HEK293 (cell line): ENCODE measurements around the gene CLCF1.

Experiments used
- CTCF ChIA-PET: fragments of 350-600 bp; formaldehyde crosslinking; extraction: SDS; loops from one replicate; lab custom pipeline; 2021; ENCODE audit warnings: antibody characterized with exemption; lab: Yijun Ruan, JAX
- POLR2A ChIA-PET: fragments of 300-600 bp; formaldehyde crosslinking; extraction: SDS; loops from one replicate; lab custom pipeline; 2020; ENCODE audit warnings: antibody characterized with exemption, inconsistent platforms; lab: Yijun Ruan, JAX
- H3K27ac ChIP-seq: fragments of 200-500 bp; sonication (Bioruptor generic); 2 replicates; pipeline ENCODE4 v1.5.1; 2014; ENCODE audit warnings: low read depth, low read length, control low read depth, inconsistent platforms; ENCODE audit errors: extremely low read depth
- H3K36me3 ChIP-seq, 2 experiments: fragments of 200-500 bp in 1 of 2; sonication (Bioruptor generic) in 1 of 2; 1 replicate in 1 of 2; 2 replicates in 1 of 2; pipeline ENCODE4 v1.5.1; 2014 to 2017; ENCODE audit warnings: inconsistent platforms in 2 of 2, low read length in 2 of 2; ENCODE audit not compliant: control insufficient read depth in 2 of 2, insufficient read depth in 1 of 2
- H3K4me1 ChIP-seq: fragments of 200-500 bp; sonication (Bioruptor generic); 2 replicates; pipeline ENCODE4 v1.5.1; 2014; ENCODE audit warnings: mild to moderate bottlenecking, low read length, inconsistent platforms; ENCODE audit not compliant: control insufficient read depth, insufficient read depth
- H3K4me3 ChIP-seq: 2 replicates; pipeline ENCODE4 v1.5.1; 2011; ENCODE audit warnings: low read depth, mild to moderate bottlenecking, control low read depth, low read length, moderate library complexity
- H3K9me3 ChIP-seq: fragments of 200-500 bp; sonication (Bioruptor generic); 2 replicates; pipeline ENCODE4 v1.5.1; 2014; ENCODE audit warnings: low read depth, low read length, inconsistent platforms; ENCODE audit not compliant: control insufficient read depth, insufficient read depth
- EGR2 ChIP-seq: fragments of 450-650 bp; formaldehyde crosslinking; IDR thresholded peaks from 2 replicates; pipeline ENCODE4 v1.5.1; 2016; ENCODE audit warnings: low read depth, missing biosample characterization, missing genetic modification characterization
- GLI2 ChIP-seq: fragments of 450-650 bp; formaldehyde crosslinking; IDR thresholded peaks from 2 replicates; pipeline ENCODE4; 2017; ENCODE audit warnings: missing biosample characterization, missing genetic modification characterization, low read depth, borderline replicate concordance
- KLF10 ChIP-seq: fragments of 450-650 bp; IDR thresholded peaks from 2 replicates; pipeline ENCODE4 v1.5.1; 2018; ENCODE audit warnings: missing biosample characterization, mild to moderate bottlenecking, missing genetic modification characterization
- TRIM28 ChIP-seq: IDR thresholded peaks from 2 replicates; pipeline ENCODE4 v1.6.1; 2011; ENCODE audit warnings: low read length, control low read depth, borderline replicate concordance
- ZFHX2 ChIP-seq: fragments of 450-650 bp; formaldehyde crosslinking; conservative IDR thresholded peaks from 2 replicates; pipeline ENCODE4 v1.5.1; 2016; ENCODE audit warnings: missing biosample characterization, missing genetic modification characterization
- ZNF202 ChIP-seq: fragments of 450-650 bp; formaldehyde crosslinking; IDR thresholded peaks from 2 replicates; pipeline ENCODE4 v1.5.1; 2016; ENCODE audit warnings: missing biosample characterization, missing genetic modification characterization, borderline replicate concordance
- ZNF37A ChIP-seq: fragments of 450-650 bp; IDR thresholded peaks from 2 replicates; pipeline ENCODE4 v1.5.1; 2018; ENCODE audit warnings: missing biosample characterization, missing genetic modification characterization
- ZNF561 ChIP-seq: fragments of 450-650 bp; IDR thresholded peaks from 2 replicates; pipeline ENCODE4 v1.5.1; 2018; ENCODE audit warnings: missing biosample characterization, missing genetic modification characterization, borderline replicate concordance
- ZNF747 ChIP-seq: fragments of 450-650 bp; formaldehyde crosslinking; IDR thresholded peaks from 2 replicates; pipeline ENCODE4 v1.5.1; 2016; ENCODE audit warnings: missing biosample characterization, missing genetic modification characterization
- ZNF777 ChIP-seq: fragments of 450-650 bp; formaldehyde crosslinking; IDR thresholded peaks from 2 replicates; pipeline ENCODE4 v1.5.1; 2017; ENCODE audit warnings: missing biosample characterization, missing genetic modification characterization, borderline replicate concordance
- ZNF830 ChIP-seq: fragments of 450-650 bp; IDR thresholded peaks from 2 replicates; pipeline ENCODE4 v1.5.0; 2018; ENCODE audit warnings: missing biosample characterization, missing genetic modification characterization, low read depth, mild to moderate bottlenecking, moderate library complexity
- ZSCAN23 ChIP-seq: fragments of 450-650 bp; formaldehyde crosslinking; IDR thresholded peaks from 2 replicates; pipeline ENCODE4 v1.5.1; 2016; ENCODE audit warnings: missing biosample characterization, missing genetic modification characterization
- TF ChIP-seq, protein P1 (sequence below): fragments of 450-650 bp; formaldehyde crosslinking; IDR thresholded peaks from 2 replicates; pipeline ENCODE4 v1.5.1; 2016; ENCODE audit warnings: missing biosample characterization, missing genetic modification characterization
- TF ChIP-seq, protein P2 (sequence below): fragments of 450-650 bp; IDR thresholded peaks from 2 replicates; pipeline ENCODE4 v1.5.1; 2018; ENCODE audit warnings: missing biosample characterization, mild to moderate bottlenecking, missing genetic modification characterization
- TF ChIP-seq, protein P3 (sequence below): fragments of 450-650 bp; formaldehyde crosslinking; IDR thresholded peaks from 2 replicates; pipeline ENCODE4 v1.5.1; 2016; ENCODE audit warnings: missing biosample characterization, missing genetic modification characterization, borderline replicate concordance
- TF ChIP-seq, protein P4 (sequence below): fragments of 450-650 bp; formaldehyde crosslinking; IDR thresholded peaks from 2 replicates; pipeline ENCODE4 v1.5.1; 2016; ENCODE audit warnings: missing biosample characterization, missing genetic modification characterization

Gene CLCF1

DNA sequence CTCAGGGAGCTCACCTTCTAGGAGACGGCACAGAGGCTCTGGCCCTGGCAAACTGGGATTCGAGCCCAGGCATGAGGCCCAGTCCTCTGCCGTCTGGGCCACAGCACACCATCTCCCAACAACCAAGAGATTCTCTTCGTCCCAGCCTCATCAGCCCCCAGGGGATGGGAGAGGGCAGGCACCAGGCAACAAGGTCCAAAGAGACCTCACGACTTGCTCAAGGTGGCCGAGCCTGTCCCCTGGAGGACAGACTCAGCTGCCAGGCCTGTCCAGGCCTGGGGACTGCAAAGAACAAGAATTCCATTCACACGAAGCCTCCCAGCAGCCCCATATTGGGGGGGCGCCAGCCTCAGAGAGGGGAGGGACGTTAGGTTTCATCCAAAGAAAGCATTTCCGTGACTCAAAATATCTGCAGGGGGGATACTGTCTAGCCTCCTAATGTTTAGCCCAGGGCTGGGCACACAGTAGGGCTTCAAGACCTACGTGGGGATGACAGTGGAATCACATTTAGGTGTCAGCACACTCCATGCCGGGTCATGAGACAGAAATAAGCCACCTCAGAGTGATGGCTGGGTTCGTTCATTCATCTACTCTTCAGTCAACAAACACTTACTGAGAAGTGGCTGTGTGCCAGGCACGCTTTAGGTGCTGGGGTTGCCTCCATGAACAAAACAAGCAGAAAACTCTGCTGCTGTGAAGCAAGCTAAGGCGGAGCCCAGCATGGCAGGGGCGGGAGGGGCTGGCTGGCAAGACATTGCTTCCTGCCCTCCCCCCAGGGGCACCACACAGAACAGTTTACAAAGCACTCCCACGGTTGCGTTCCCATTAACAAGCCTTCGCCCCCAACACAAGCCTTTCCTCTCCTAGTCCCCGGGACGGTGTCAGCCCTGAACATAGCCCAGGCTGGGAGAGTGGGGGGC is 43.3 kb upstream of the CLCF1 start (continued):
- TF ChIP-seq, protein P1, sequence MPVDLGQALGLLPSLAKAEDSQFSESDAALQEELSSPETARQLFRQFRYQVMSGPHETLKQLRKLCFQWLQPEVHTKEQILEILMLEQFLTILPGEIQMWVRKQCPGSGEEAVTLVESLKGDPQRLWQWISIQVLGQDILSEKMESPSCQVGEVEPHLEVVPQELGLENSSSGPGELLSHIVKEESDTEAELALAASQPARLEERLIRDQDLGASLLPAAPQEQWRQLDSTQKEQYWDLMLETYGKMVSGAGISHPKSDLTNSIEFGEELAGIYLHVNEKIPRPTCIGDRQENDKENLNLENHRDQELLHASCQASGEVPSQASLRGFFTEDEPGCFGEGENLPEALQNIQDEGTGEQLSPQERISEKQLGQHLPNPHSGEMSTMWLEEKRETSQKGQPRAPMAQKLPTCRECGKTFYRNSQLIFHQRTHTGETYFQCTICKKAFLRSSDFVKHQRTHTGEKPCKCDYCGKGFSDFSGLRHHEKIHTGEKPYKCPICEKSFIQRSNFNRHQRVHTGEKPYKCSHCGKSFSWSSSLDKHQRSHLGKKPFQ (tag by site-specific recombination): no peak
- TF ChIP-seq, all 188 proteins: peak for 20

DNA sequence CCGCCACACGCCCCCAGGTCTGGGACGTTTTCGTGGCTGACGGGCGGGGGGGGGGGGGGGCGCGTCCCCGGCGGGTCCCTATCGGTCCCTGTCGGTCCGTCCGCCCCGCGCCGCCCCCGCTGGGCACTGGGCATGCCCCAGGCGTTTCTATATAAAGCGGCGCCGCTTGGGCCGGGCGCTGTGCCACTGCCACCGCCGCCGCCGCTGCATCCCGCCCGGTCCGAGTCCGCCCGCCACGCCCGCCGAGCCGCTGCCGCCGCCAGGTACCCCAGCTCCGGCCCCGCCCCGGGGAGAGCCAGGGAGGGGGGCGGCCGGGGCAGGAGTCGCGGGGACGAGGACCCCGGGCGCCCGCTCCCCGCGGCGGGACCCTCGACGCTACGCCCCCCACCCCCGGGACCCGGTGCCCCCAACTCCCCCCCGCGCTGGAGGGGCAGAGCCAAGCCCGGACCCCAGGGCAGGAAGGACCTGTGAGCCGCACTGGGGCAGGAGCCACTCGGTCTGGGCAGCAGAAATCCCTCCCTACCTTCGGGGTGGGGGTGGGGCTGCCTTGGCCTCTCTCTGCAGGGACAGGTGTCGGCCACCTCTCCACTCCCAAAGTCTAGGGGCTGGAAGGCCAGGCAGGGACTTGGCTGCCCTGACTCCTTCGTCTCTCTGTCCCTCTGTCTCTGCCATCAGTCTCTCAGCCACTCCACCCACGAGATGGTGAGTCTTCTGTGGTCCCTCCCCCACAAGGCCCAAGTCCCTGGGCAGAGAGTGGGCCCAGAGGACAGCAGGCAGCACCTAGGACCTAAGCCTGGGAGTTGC is 42.3 kb upstream of the CLCF1 start, which contains the start of gene CARNS1:
Gene CARNS1 (plus strand): TSS at position 178 of the 804 bp plus-strand sequence. CDS start 522 bp downstream, at position 700.
- no peaks in the 10 kb centered on the region; the same call in 1 of the 2 replicates for H3K4me1 ChIP-seq
- H3K27ac ChIP-seq: no peak within 1 kb of the TSS
- peak within 1 kb of the TSS; percentile 9; the same call in 1 of the 2 replicates for H3K4me3 ChIP-seq
- H3K9me3 ChIP-seq: no peaks in the 10 kb centered on the region
- no peak for TF ChIP-seq ZSCAN23 (tag by site-specific recombination)
- TF ChIP-seq ZFHX2 (tag by site-specific recombination): peak; percentile 75
- TF ChIP-seq EGR2: peak; percentile 69
- CTCF ChIA-PET: no interaction called here
- H3K36me3 ChIP-seq: no peaks in the 10 kb centered on the region
- POLR2A ChIA-PET: no interaction called here

DNA sequence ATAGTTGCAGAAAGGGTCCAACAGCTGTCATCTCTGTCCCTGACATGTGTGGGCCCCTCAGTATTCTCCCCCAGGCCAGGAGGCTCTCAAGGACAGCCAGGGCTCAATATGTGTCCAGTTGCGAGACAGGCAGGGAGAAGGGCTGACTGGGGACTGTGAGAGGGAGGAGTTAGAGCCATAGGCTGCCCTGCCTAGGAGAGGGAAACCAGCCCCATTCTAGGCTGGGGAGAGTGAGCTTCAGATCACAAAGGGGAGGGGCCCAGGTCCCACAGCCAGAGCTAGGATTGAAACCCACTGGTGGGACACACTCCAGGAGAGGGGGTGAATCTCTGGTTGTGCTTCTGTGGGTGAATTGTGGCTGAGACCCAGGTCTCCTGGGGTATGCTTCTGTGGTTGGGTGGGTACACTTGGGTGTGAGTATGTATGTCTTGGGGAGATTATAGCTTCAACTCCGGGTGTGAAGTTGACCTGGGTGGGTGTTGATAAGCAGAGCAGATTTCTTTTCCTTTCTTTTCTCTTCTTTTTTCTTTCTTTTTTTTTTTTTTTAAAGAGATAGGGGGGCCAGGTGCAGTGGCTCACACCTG is 40.0 kb upstream of the CLCF1 start:
- no peaks in the 10 kb centered on the region for H3K4me1 ChIP-seq
- no peak overlapping the region for H3K27ac ChIP-seq
- ChIA-PET POLR2A (interaction anchor here (0.6 to 2.4 kb wide), 4 partner anchors 12 to 797 kb away, joined by 3 to 14 read pairs (median 4); partner anchors contain the start of gene PPP1CA), CTCF (interaction anchor here (1.2 to 1.5 kb wide), 2 partner anchors 12 kb away, joined by 7 to 11 read pairs; partner anchors contain the start of gene PPP1CA)
- no peak overlapping the region for H3K4me3 ChIP-seq
- no peaks in the 10 kb centered on the region for H3K36me3 ChIP-seq
- no peaks in the 10 kb centered on the region for H3K9me3 ChIP-seq
- TF ChIP-seq ZNF202 (tag by site-specific recombination) (no peak), KLF10 (tag by site-specific recombination) (no peak), TRIM28 (no peak), ZNF777 (no peak), ZNF37A (no peak), ZNF561 (tag by site-specific recombination) (no peak)
- TF ChIP-seq, protein P2, sequence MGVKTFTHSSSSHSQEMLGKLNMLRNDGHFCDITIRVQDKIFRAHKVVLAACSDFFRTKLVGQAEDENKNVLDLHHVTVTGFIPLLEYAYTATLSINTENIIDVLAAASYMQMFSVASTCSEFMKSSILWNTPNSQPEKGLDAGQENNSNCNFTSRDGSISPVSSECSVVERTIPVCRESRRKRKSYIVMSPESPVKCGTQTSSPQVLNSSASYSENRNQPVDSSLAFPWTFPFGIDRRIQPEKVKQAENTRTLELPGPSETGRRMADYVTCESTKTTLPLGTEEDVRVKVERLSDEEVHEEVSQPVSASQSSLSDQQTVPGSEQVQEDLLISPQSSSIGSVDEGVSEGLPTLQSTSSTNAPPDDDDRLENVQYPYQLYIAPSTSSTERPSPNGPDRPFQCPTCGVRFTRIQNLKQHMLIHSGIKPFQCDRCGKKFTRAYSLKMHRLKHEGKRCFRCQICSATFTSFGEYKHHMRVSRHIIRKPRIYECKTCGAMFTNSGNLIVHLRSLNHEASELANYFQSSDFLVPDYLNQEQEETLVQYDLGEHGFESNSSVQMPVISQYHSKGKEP (tag by site-specific recombination): no peak

DNA sequence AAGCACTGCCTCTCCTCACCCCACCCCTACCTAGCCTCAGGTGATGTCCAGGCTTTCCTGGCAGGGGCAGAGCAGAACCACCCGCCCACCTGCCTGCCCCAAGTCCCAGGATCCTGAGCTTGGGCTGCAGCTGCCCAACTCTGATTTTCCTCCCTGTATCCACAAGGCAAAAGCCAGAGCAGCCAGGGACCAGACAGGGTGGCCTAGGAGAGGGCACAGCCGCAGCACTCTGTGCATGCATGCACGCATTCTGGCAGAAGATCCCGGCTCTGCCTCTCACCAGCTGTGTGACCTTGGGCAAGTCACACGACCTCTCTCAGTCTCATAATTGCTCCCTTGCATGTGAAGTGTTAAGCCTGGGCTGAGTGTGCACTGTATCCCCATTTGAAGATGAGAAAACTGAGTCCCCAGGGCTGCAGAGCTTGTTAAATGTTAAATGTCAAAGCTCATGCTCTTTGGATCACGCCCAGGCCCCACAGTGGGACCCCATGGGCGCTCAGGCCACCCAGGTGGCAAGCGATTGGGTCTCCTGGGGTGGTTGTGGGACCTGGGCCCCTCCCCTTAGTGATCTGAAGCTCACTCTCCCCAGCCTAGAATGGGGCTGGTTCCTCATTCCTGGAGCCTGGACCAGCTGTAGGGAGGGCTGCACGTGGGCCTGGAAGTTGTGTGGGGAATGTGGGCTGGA is 39.2 kb upstream of the CLCF1 start:
- no peaks in the 10 kb centered on the region for H3K36me3 ChIP-seq
- no peak overlapping the region for H3K27ac ChIP-seq
- no peaks in the 10 kb centered on the region for H3K9me3 ChIP-seq
- H3K4me1 ChIP-seq: no peaks in the 10 kb centered on the region
- ChIA-PET POLR2A (interaction anchor here (0.6 to 2.4 kb wide), 5 partner anchors 10 to 52 kb away, joined by 3 to 14 read pairs (median 6); partner anchors contain the start of gene PPP1CA), CTCF (interaction anchor here (0.6 to 1.5 kb wide), 3 partner anchors 11 to 42 kb away, joined by 3 to 7 read pairs (median 3); partner anchors contain the start of genes CABP4 and PPP1CA)
- no peak overlapping the region for H3K4me3 ChIP-seq
- TF ChIP-seq ZNF830 (tag by site-specific recombination): no peak
- TF ChIP-seq, protein P3, sequence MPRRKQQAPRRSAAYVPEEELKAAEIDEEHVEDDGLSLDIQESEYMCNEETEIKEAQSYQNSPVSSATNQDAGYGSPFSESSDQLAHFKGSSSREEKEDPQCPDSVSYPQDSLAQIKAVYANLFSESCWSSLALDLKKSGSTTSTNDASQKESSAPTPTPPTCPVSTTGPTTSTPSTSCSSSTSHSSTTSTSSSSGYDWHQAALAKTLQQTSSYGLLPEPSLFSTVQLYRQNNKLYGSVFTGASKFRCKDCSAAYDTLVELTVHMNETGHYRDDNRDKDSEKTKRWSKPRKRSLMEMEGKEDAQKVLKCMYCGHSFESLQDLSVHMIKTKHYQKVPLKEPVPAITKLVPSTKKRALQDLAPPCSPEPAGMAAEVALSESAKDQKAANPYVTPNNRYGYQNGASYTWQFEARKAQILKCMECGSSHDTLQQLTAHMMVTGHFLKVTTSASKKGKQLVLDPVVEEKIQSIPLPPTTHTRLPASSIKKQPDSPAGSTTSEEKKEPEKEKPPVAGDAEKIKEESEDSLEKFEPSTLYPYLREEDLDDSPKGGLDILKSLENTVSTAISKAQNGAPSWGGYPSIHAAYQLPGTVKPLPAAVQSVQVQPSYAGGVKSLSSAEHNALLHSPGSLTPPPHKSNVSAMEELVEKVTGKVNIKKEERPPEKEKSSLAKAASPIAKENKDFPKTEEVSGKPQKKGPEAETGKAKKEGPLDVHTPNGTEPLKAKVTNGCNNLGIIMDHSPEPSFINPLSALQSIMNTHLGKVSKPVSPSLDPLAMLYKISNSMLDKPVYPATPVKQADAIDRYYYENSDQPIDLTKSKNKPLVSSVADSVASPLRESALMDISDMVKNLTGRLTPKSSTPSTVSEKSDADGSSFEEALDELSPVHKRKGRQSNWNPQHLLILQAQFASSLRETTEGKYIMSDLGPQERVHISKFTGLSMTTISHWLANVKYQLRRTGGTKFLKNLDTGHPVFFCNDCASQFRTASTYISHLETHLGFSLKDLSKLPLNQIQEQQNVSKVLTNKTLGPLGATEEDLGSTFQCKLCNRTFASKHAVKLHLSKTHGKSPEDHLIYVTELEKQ (tag by site-specific recombination): no peak
- no peak for TF ChIP-seq GLI2
- TF ChIP-seq, protein P4, sequence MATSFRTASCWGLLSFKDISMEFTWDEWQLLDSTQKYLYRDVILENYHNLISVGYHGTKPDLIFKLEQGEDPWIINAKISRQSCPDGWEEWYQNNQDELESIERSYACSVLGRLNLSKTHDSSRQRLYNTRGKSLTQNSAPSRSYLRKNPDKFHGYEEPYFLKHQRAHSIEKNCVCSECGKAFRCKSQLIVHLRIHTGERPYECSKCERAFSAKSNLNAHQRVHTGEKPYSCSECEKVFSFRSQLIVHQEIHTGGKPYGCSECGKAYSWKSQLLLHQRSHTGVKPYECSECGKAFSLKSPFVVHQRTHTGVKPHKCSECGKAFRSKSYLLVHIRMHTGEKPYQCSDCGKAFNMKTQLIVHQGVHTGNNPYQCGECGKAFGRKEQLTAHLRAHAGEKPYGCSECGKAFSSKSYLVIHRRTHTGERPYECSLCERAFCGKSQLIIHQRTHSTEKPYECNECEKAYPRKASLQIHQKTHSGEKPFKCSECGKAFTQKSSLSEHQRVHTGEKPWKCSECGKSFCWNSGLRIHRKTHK (tag by site-specific recombination): no peak
- no peak for TF ChIP-seq ZNF747 (tag by site-specific recombination)
